Upper lobe of left lung (tissue), 6 donors: ENCODE measurements around the gene ITGA11. TPM values are rescaled to one million over a fixed set of nuclear protein-coding genes. Genes with fewer than 3 reads are reported as not detected.

ENCODE experiments used
- ATAC-seq, 2 donors: fragments of 200-7000 bp; cut with Tn5 transposase; one replicate each; pipeline ENCODE4 v1.9.1; 2022; ENCODE audit warnings: mild to moderate bottlenecking in 2 of 2, moderate library complexity in 2 of 2; ENCODE audit not compliant: low FRiP score in 2 of 2
- DNase-seq, 2 donors: peaks; one replicate each; pipeline ENCODE4 v3.0.0-alpha.2; 2019 to 2020
- H3K27ac ChIP-seq, 4 donors: fragments of 200-600 bp; sonication (generic); one replicate each; pipeline ENCODE4 v1.5.1; 2016 to 2019
- H3K27me3 ChIP-seq, 4 donors: fragments of 200-600 bp; sonication (generic); one replicate each; pipeline ENCODE4 v1.5.1; 2017 to 2019
- H3K36me3 ChIP-seq, 4 donors: fragments of 200-600 bp; sonication (generic); one replicate each; pipeline ENCODE4 v1.5.1; 2016 to 2019
- H3K4me1 ChIP-seq, 4 donors: fragments of 200-600 bp; sonication (generic); one replicate each; pipeline ENCODE4 v1.5.1; 2018 to 2019
- H3K4me3 ChIP-seq, 4 donors: fragments of 200-600 bp; sonication (generic); one replicate each; pipeline ENCODE4 v1.5.1; 2017 to 2019; ENCODE audit warnings: mild to moderate bottlenecking in 2 of 4, moderate library complexity in 1 of 4
- H3K9me3 ChIP-seq, 4 donors: fragments of 200-600 bp; sonication (generic); one replicate each; pipeline ENCODE4 v1.5.1; 2018 to 2019
- CTCF ChIP-seq, 6 experiments: fragments of 450-650 bp in 4 of 6; fragments of 200-600 bp in 2 of 6; sonication (generic) in 2 of 6; IDR thresholded peaks; one replicate each; pipeline ENCODE4 v1.5.1; 2016 to 2019; ENCODE audit warnings: antibody characterized with exemption in 6 of 6
- EP300 ChIP-seq, 4 donors: sonication (generic); formaldehyde crosslinking; IDR thresholded peaks; one replicate each; pipeline ENCODE4 v1.5.1; 2017; ENCODE audit warnings: antibody characterized with exemption in 4 of 4, control low read depth in 2 of 4
- POLR2A ChIP-seq, 4 donors: fragments of 450-650 bp; IDR thresholded peaks; one replicate each; pipeline ENCODE4 v1.5.1; 2016 to 2017; ENCODE audit warnings: antibody characterized with exemption in 4 of 4, mild to moderate bottlenecking in 2 of 4
- POLR2AphosphoS5 ChIP-seq, 2 donors: sonication (generic); formaldehyde crosslinking; IDR thresholded peaks; one replicate each; pipeline ENCODE4 v1.5.1; 2017; ENCODE audit warnings: antibody characterized with exemption in 2 of 2
- whole genome bisulfite sequencing, 2 donors: methylation state at CpG; one replicate each; pipeline ENCODE4 v1.1.5; 2017 to 2018; 5-methylcytosine and 5-hydroxymethylcytosine counted together
- total RNA-seq, 6 donors: library from RNA; depleted of rRNA in 4 of 6; stranded (reverse); fragments of >200 nt in 4 of 6; gene quantifications; one replicate each; pipeline versions ENCODE4 v1.1.0 to v1.2.1, GENCODE V29; 2016 to 2021
- donor health status: DM: no; HTN: no; CAD: no; lungs with moderate emphysema.
- donor health status: DM: no; HTN: yes; CAD: no; lungs with severe emphysema.

The ITGA11 gene
- total RNA-seq, 6 donors from 2014 or later, result 0.49 to 6.9 (median 1.4) TPM

DNA sequence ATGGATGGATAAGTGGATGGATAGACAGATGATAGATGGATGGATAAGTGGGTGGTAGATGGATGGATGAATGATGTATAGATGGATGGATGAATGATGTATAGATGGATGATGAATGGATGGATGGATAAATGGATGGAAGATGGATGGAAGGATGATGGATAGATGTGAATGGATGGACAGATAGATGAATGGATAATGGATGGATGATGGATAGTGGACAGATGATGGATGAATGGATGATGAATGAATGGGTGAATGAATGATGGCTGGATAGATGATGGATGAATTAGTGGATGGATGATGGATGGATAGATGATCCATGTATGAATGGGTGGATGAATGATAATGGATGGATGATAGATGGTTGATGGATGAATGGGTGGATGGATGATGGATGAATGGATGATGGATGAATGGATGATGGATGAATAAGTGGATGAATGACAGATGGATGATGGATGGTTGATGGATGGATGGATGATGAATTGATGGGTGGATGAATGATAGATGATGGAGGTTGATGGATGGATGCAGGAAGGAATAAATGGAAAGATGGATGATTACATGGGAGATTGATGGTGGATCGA, 69.3 kb downstream of the ITGA11 start:
- no peak overlapping the region for H3K4me3 ChIP-seq
- H3K27ac ChIP-seq, result peak overlapping the region in 1 of 4 donors; percentile 14
- ATAC-seq, result no peak

GRCh38 chr15:68360721-68361120, 71.2 kb downstream of the ITGA11 start:
- no peak overlapping the region for H3K27ac ChIP-seq
- ATAC-seq (no peak), DNase-seq (no peak)
- no peaks in the 10 kb centered on the region for H3K27me3 ChIP-seq
- TF ChIP-seq EP300 (IDR thresholded peaks at IDR 0.05) (no peak), POLR2A (IDR thresholded peaks at IDR 0.05) (no peak), POLR2AphosphoS5 (IDR thresholded peaks at IDR 0.05) (no peak), CTCF (IDR thresholded peaks at IDR 0.05) (no peak)
- H3K9me3 ChIP-seq, result peaks cover 0 to 9% (median 3%) of the 10 kb centered on the region in 4 donors
- H3K36me3 ChIP-seq, result no peaks in the 10 kb centered on the region
- H3K4me1 ChIP-seq, result peaks cover 0 to 23% (median 12%) of the 10 kb centered on the region in 4 donors
- 46 to 59% methylated on average over 8 of the region's 8 CpGs for WGBS, 2 donors
- H3K4me3 ChIP-seq, result no peak overlapping the region

More for the DNA sequence above, 69.3 kb downstream of the ITGA11 start:
- no peak for TF ChIP-seq CTCF (IDR thresholded peaks at IDR 0.05)
- no peak for TF ChIP-seq POLR2A (IDR thresholded peaks at IDR 0.05)
- no peak for TF ChIP-seq EP300 (IDR thresholded peaks at IDR 0.05)
- TF ChIP-seq POLR2AphosphoS5 (IDR thresholded peaks at IDR 0.05), result no peak
- Histone ChIP-seq H3K36me3 (no peaks in the 10 kb centered on the region), H3K9me3 (no peaks in the 10 kb centered on the region), H3K27me3 (no peaks in the 10 kb centered on the region), H3K4me1 (peaks cover 0 to 29% (median 13%) of the 10 kb centered on the region in 4 donors)
- no peak for DNase-seq
- WGBS, 2 donors, result 96 to 97% methylated on average over 1 of the region's 1 CpG

DNA sequence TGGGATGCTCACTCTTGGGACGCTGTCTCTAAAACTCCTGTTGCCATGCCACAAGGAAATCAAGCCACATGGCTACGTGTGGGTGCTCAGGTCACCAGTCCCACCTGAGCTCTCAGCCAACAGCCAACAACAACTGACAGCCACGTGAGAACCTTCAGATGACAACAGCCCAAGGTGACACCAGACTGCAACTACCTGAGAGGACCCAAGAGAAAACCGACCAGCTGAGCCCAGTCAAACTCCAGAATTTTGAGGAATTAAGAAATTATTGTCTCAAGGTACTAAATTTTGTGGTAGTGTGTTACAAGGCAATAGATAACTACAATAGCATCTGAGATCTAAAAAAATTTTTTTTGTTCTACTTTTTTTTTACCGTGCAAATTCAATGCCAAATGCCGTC, 75.2 kb downstream of the ITGA11 start:
- no peaks in the 10 kb centered on the region for H3K36me3 ChIP-seq
- TF ChIP-seq EP300 (IDR thresholded peaks at IDR 0.05), result no peak
- TF ChIP-seq CTCF (IDR thresholded peaks at IDR 0.05), result no peak
- TF ChIP-seq POLR2A (IDR thresholded peaks at IDR 0.05), result no peak
- no peak for TF ChIP-seq POLR2AphosphoS5 (IDR thresholded peaks at IDR 0.05)
- peaks cover 0 to 8% (median 1%) of the 10 kb centered on the region in 4 donors for H3K4me1 ChIP-seq
- H3K27me3 ChIP-seq, result no peaks in the 10 kb centered on the region
- WGBS, 2 donors, result 92 to 94% methylated on average over 6 of the region's 6 CpGs
- H3K4me3 ChIP-seq, result no peak overlapping the region
- H3K9me3 ChIP-seq, result peaks cover 0 to 9% (median 3%) of the 10 kb centered on the region in 4 donors
- H3K27ac ChIP-seq, result no peak overlapping the region
- DNase-seq (no peak), ATAC-seq (no peak)

- no peaks in the 10 kb centered on the region for H3K27me3 ChIP-seq
- TF ChIP-seq CTCF (IDR thresholded peaks at IDR 0.05) (no peak), POLR2AphosphoS5 (IDR thresholded peaks at IDR 0.05) (no peak), POLR2A (IDR thresholded peaks at IDR 0.05) (no peak), EP300 (IDR thresholded peaks at IDR 0.05) (no peak)
- H3K9me3 ChIP-seq, result peaks cover 0 to 9% (median 3%) of the 10 kb centered on the region in 4 donors
- WGBS, 2 donors, result 91 to 97% methylated on average over 4 of the region's 4 CpGs
- no peak overlapping the region for H3K4me3 ChIP-seq
- ATAC-seq (no peak), DNase-seq (no peak)
- peaks cover 0 to 8% (median 1%) of the 10 kb centered on the region in 4 donors for H3K4me1 ChIP-seq
- H3K36me3 ChIP-seq, result no peaks in the 10 kb centered on the region
- H3K27ac ChIP-seq, result no peak overlapping the region
Observed at GRCh38 chr15:68354923-68355322, 77.0 kb downstream of the ITGA11 start.

GRCh38 chr15:68354268-68354667, 77.7 kb downstream of the ITGA11 start:
- no peak for ATAC-seq
- no peak for TF ChIP-seq POLR2AphosphoS5 (IDR thresholded peaks at IDR 0.05)
- no peak for TF ChIP-seq POLR2A (IDR thresholded peaks at IDR 0.05)
- no peak for TF ChIP-seq CTCF (IDR thresholded peaks at IDR 0.05)
- no peak for TF ChIP-seq EP300 (IDR thresholded peaks at IDR 0.05)
- WGBS, 2 donors, result 87 to 100% methylated on average over 2 of the region's 2 CpGs

More at GRCh38 chr15:68354268-68354667, 77.7 kb downstream of the ITGA11 start:
- Histone ChIP-seq H3K27ac (no peak overlapping the region), H3K9me3 (peaks cover 0 to 9% (median 3%) of the 10 kb centered on the region in 4 donors), H3K36me3 (no peaks in the 10 kb centered on the region), H3K4me3 (no peak overlapping the region), H3K4me1 (peaks cover 0 to 8% (median 1%) of the 10 kb centered on the region in 4 donors), H3K27me3 (no peaks in the 10 kb centered on the region)
- DNase-seq, result no peak
